Mesenchymal stem cell (in vitro differentiated cells and primary cell): ENCODE results near the gene SNRPA1.

ENCODE experiments used
- DNase-seq: peaks from one replicate; pipeline ENCODE4 v3.0.0-alpha.2; 2013
- H2AFZ ChIP-seq: one replicate; pipeline ENCODE4 v1.6.1; 2013; ENCODE audit warnings: low read depth, mild to moderate bottlenecking, control low read depth, inconsistent platforms, low read length, moderate library complexity
- H2AK5ac ChIP-seq: 2 replicates; pipeline ENCODE4 v1.6.1; 2013; ENCODE audit warnings: low read length, moderate library complexity, mild to moderate bottlenecking, inconsistent platforms; ENCODE audit not compliant: severe bottlenecking
- H2BK120ac ChIP-seq: one replicate; pipeline ENCODE4 v1.6.1; 2013; ENCODE audit warnings: low read depth, mild to moderate bottlenecking, inconsistent platforms, low read length, moderate library complexity
- H2BK12ac ChIP-seq, 2 experiments: one replicate each; pipeline ENCODE4 v1.6.1; 2013; ENCODE audit warnings: inconsistent platforms in 2 of 2, low read length in 2 of 2, mild to moderate bottlenecking in 2 of 2, moderate library complexity in 2 of 2, control low read depth in 1 of 2
- H2BK15ac ChIP-seq: one replicate; pipeline ENCODE4 v1.6.1; 2013; ENCODE audit warnings: mild to moderate bottlenecking, low read depth, inconsistent platforms; ENCODE audit not compliant: poor library complexity, severe bottlenecking
- H2BK5ac ChIP-seq: 2 replicates; pipeline ENCODE4 v1.6.1; 2013; ENCODE audit warnings: low read depth, mild to moderate bottlenecking, low read length, control low read depth, inconsistent platforms; ENCODE audit not compliant: poor library complexity, severe bottlenecking
- H3K14ac ChIP-seq, 2 experiments: one replicate each; pipeline ENCODE4 v1.6.1; 2013; ENCODE audit warnings: inconsistent platforms in 2 of 2, low read length in 2 of 2, control low read depth in 1 of 2, mild to moderate bottlenecking in 1 of 2, moderate library complexity in 1 of 2
- H3K18ac ChIP-seq, 2 experiments: one replicate each; pipeline ENCODE4 v1.6.1; 2013; ENCODE audit warnings: inconsistent platforms in 2 of 2, low read length in 2 of 2, control low read depth in 1 of 2, low read depth in 1 of 2, mild to moderate bottlenecking in 1 of 2
- H3K23ac ChIP-seq, 2 experiments: one replicate each; pipeline ENCODE4 v1.6.1; 2013; ENCODE audit warnings: inconsistent platforms in 2 of 2, low read length in 2 of 2, mild to moderate bottlenecking in 2 of 2, moderate library complexity in 2 of 2, control low read depth in 1 of 2
- H3K27ac ChIP-seq: 2 replicates; pipeline ENCODE4 v1.5.1; 2013; ENCODE audit warnings: mild to moderate bottlenecking, moderate library complexity, low read length, control low read depth, inconsistent platforms; ENCODE audit not compliant: poor library complexity, severe bottlenecking
- H3K27me3 ChIP-seq, 2 experiments: 2 replicates each; pipeline versions ENCODE4 v1.6.1 to v1.7.0; 2013; ENCODE audit warnings: low read length in 2 of 2, mild to moderate bottlenecking in 2 of 2, moderate library complexity in 2 of 2, control low read depth in 1 of 2, inconsistent platforms in 1 of 2; ENCODE audit not compliant: control insufficient read depth in 1 of 2, insufficient read depth in 1 of 2
- H3K36me3 ChIP-seq, 2 experiments: 2 replicates each; pipeline versions ENCODE4 v1.6.1 to v1.7.0; 2013; ENCODE audit warnings: low read length in 2 of 2, control low read depth in 1 of 2, inconsistent platforms in 1 of 2, low read depth in 1 of 2, mild to moderate bottlenecking in 1 of 2; ENCODE audit not compliant: insufficient read depth in 2 of 2, control insufficient read depth in 1 of 2
- H3K4ac ChIP-seq, 2 experiments: one replicate each; pipeline ENCODE4 v1.6.1; 2013; ENCODE audit warnings: inconsistent platforms in 2 of 2, low read length in 2 of 2, mild to moderate bottlenecking in 2 of 2, moderate library complexity in 2 of 2, control low read depth in 1 of 2, low read depth in 1 of 2
- H3K4me1 ChIP-seq: 2 replicates; pipeline ENCODE4 v1.6.1; 2013; ENCODE audit warnings: low read depth, low read length, control low read depth; ENCODE audit not compliant: control insufficient read depth, insufficient read depth
- H3K4me2 ChIP-seq: 2 replicates; pipeline ENCODE4 v1.6.1; 2013; ENCODE audit warnings: low read length, mild to moderate bottlenecking, inconsistent platforms; ENCODE audit not compliant: poor library complexity, severe bottlenecking
- H3K4me3 ChIP-seq, 2 experiments: 2 replicates each; pipeline versions ENCODE4 v1.5.1 to v1.7.0; 2013; ENCODE audit warnings: low read length in 2 of 2, mild to moderate bottlenecking in 2 of 2, control low read depth in 1 of 2, low read depth in 1 of 2; ENCODE audit not compliant: insufficient read depth in 1 of 2
- H3K79me1 ChIP-seq: replicated peaks from 2 replicates; pipeline ENCODE4 v1.6.1; 2013; ENCODE audit warnings: mild to moderate bottlenecking, control low read depth, low read length, inconsistent platforms; ENCODE audit not compliant: poor library complexity, severe bottlenecking
- H3K9ac ChIP-seq: 2 replicates; pipeline ENCODE4 v1.7.0; 2013; ENCODE audit warnings: mild to moderate bottlenecking, low read length, moderate library complexity
- H3K9me3 ChIP-seq: 2 replicates; pipeline ENCODE4 v1.7.0; 2013; ENCODE audit warnings: mild to moderate bottlenecking, low read length; ENCODE audit not compliant: control insufficient read depth
- H4K8ac ChIP-seq: one replicate; pipeline ENCODE4 v1.6.1; 2013; ENCODE audit warnings: inconsistent platforms, mild to moderate bottlenecking, low read length, moderate library complexity
- H4K91ac ChIP-seq: one replicate; pipeline ENCODE4 v1.6.1; 2013; ENCODE audit warnings: mild to moderate bottlenecking, low read length, inconsistent platforms
- WGBS: methylation state at CpG from one replicate; pipeline ENCODE4 v1.1.7; 2013; ENCODE audit warnings: mixed read lengths; 5-methylcytosine and 5-hydroxymethylcytosine counted together

The SNRPA1 gene

DNA sequence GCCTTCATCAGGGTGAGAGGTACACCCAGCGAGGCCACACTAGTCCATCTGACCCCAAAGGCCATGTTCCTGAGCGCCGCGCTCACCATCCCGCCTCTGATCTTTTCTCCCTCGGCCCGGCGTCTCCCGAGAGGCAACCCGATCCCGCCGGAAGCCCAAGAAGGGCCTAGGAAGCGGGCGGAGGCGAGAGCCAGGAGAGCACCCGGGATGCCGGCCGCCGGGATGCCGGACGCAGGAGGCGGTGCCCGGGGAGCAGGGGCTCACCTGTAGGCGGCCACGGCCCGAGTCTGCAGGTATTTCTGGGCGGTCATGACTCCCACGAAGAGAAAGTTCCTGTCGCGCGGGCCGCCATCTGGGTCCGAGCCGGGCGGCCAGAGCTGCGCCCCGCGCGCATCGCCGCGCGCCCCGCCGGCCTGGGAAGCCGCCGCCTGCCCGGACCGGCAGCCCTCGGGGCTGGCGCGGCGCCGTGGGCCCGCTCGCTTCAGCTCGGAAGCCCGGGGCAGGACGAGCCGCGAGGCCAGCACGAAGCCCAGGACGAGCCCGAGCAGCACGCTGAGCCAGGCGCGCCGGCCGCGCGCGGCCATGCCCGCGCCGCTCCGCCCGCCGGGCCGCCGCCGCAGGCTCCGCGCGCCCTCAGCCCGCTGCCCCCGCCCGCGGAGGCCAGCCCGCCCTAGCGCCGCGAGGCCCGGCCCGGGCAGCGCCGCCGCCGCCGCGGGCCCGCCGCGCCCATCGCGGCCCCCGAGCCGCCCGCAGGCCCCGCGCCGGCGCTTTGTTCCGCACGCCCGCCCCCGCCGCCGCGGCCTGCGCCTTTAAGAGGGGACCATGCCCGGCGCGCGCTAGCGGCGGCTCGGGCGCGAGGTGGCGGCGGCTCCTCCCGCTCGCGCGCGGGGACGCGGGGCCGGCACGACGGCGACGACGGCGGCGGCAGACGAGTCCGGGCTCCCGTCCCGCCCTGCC is 43.9 kb downstream of the SNRPA1 start:
- Histone ChIP-seq H3K4me3 (peak overlapping the region; percentile 83 to 93), H4K91ac (peak overlapping the region; percentile 96), H2BK5ac (peak overlapping the region; percentile 46), H2AFZ (peak overlapping the region; percentile 92), H3K18ac (peak overlapping the region; percentile 97 to 98), H3K27ac (peak overlapping the region; percentile 65), H4K8ac (peak overlapping the region; percentile 78), H2AK5ac (peak overlapping the region; percentile 13), H3K9me3 (no peaks in the 10 kb centered on the region), H3K4ac (peak overlapping the region; percentile 66 to 89), H2BK15ac (peak overlapping the region; percentile 78), H3K9ac (peak overlapping the region; percentile 96), H3K27me3 (no peaks in the 10 kb centered on the region), H3K14ac (peak overlapping the region in 1 of 2 experiments; percentile 98), H3K4me2 (peak overlapping the region; percentile 72), H2BK12ac (peak overlapping the region in 1 of 2 experiments; percentile 63), H3K4me1 (peaks cover 7% of the 10 kb centered on the region), H3K79me1 (no peaks in the 10 kb centered on the region), H3K36me3 (peaks cover 9 to 15% of the 10 kb centered on the region in 2 experiments), H3K23ac (peak overlapping the region in 1 of 2 experiments; percentile 75), H2BK120ac (no peak overlapping the region)
- peak; percentile 49 for DNase-seq
- 1% methylated on average over 28 of the region's 150 CpGs for WGBS

DNA sequence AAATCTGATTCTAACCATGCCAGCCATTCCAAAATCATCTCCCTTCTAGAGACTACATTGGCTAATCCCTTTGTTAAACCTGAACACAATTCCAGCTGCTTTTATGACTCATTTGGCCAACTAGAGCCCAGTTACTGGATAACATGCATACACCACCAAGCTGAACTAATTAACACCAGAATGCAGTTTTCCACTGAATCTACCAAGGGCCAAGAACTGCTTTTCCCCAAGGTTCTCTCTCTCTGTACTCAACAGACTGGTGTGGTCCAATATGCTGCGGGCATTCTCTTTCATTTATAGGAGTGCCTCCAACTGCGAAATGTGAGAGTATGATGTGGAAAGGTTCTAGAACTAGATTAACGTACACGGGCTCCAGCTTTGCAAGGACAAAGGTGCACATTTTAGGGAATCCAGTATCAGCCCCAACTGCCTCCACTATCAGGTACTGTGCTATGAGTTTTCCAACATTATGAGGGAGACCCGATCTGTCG is 44.7 kb downstream of the SNRPA1 start:
- Histone ChIP-seq H3K4ac (no peak overlapping the region), H3K4me2 (peak overlapping the region; percentile 72), H2BK120ac (no peak overlapping the region), H3K4me1 (peaks cover 4% of the 10 kb centered on the region), H3K4me3 (peak overlapping the region; percentile 83 to 93), H4K8ac (no peak overlapping the region), H3K14ac (peak overlapping the region in 1 of 2 experiments; percentile 18), H3K27me3 (no peaks in the 10 kb centered on the region), H2BK5ac (no peak overlapping the region), H3K23ac (peak overlapping the region in 1 of 2 experiments; percentile 96), H2BK12ac (no peak overlapping the region), H4K91ac (no peak overlapping the region), H3K9me3 (no peaks in the 10 kb centered on the region), H3K18ac (peak overlapping the region in 1 of 2 experiments; percentile 18), H3K79me1 (no peaks in the 10 kb centered on the region), H2BK15ac (no peak overlapping the region), H2AFZ (no peak overlapping the region), H2AK5ac (peak overlapping the region; percentile 13), H3K27ac (peak overlapping the region; percentile 65), H3K36me3 (peaks cover 9 to 15% of the 10 kb centered on the region in 2 experiments), H3K9ac (peak overlapping the region; percentile 96)
- DNase-seq, result peak; percentile 74
- 12% methylated on average over 6 of the region's 6 CpGs for WGBS

DNA sequence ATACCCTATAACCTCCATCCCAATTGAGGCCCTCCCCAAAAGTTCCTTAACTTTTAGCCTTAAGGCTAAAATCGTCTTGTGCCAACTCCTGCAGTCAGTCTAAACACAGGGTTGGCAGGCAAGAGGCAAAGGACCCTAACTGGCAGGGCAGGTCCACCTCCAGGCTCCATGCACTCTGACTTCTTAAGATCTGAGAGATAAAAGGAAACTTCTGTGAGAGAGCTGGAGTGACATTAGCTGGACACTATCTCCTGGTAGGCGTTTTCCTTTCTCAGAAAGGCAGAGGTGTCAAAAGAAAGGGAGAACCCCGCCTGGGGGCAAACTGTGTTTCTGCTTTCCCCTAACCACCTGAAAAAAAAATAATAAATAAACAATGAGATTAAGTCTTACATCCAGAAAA is 46.8 kb downstream of the SNRPA1 start:
- Histone ChIP-seq H2BK12ac (no peak overlapping the region), H3K18ac (no peak overlapping the region), H2BK120ac (no peak overlapping the region), H3K4me1 (peaks cover 14% of the 10 kb centered on the region), H3K27ac (no peak overlapping the region), H2AK5ac (no peak overlapping the region), H3K23ac (no peak overlapping the region), H3K27me3 (no peaks in the 10 kb centered on the region), H2BK5ac (no peak overlapping the region), H4K8ac (no peak overlapping the region), H3K36me3 (peaks cover 19 to 20% of the 10 kb centered on the region in 2 experiments), H3K4me2 (no peak overlapping the region), H3K14ac (no peak overlapping the region), H4K91ac (no peak overlapping the region), H3K9me3 (no peaks in the 10 kb centered on the region), H3K4me3 (no peak overlapping the region), H3K9ac (no peak overlapping the region), H3K4ac (no peak overlapping the region), H2BK15ac (no peak overlapping the region), H2AFZ (no peak overlapping the region), H3K79me1 (no peaks in the 10 kb centered on the region)
- WGBS, result 89% methylated on average over 1 of the region's 3 CpGs
- no peak for DNase-seq
